SK-N-SH treated with all-trans-retinoic acid at 6 μM for 48 hours (cell line): Measurements from ENCODE around the gene CD99.

Experiments used
- BACH2 ChIP-seq: fragments of 250-450 bp; sonication (Bioruptor Pico); IDR thresholded peaks from 2 replicates; pipeline ENCODE4 v1.9.0; 2021; ENCODE audit warnings: mild to moderate bottlenecking, borderline replicate concordance
- OSR1 ChIP-seq: fragments of 250-450 bp; sonication (Bioruptor Pico); IDR thresholded peaks from 2 replicates; pipeline ENCODE4 v1.8.0; 2022; ENCODE audit warnings: moderate library complexity, mild to moderate bottlenecking, inconsistent platforms
- SNAI2 ChIP-seq: fragments of 250-450 bp; sonication (Bioruptor Pico); IDR thresholded peaks from 2 replicates; pipeline ENCODE4 v1.5.0; 2020; ENCODE audit warnings: mild to moderate bottlenecking, moderate library complexity
- ZNF70 ChIP-seq: fragments of 450-650 bp; formaldehyde crosslinking; IDR thresholded peaks from 2 replicates; pipeline ENCODE4 v1.5.0; 2020; ENCODE audit warnings: mild to moderate bottlenecking, moderate library complexity

- TF ChIP-seq BACH2 (CRISPR knock-in tag) = no peak
- TF ChIP-seq SNAI2 (CRISPR knock-in tag) = no peak
- TF ChIP-seq OSR1 = no peak
- no peak for TF ChIP-seq ZNF70 (CRISPR knock-in tag)
These were observed 33.5 kb upstream of the CD99 start for GRCh38 chrX:2657532-2658113.
